ENCODE measurements around the gene PSEN2.
"Not testable (repeated sequence)": the region's sequence is repeated elsewhere in the genome, so short reads cannot be mapped to it uniquely, and the experiment has no call there.

PSEN2 gene

DNA sequence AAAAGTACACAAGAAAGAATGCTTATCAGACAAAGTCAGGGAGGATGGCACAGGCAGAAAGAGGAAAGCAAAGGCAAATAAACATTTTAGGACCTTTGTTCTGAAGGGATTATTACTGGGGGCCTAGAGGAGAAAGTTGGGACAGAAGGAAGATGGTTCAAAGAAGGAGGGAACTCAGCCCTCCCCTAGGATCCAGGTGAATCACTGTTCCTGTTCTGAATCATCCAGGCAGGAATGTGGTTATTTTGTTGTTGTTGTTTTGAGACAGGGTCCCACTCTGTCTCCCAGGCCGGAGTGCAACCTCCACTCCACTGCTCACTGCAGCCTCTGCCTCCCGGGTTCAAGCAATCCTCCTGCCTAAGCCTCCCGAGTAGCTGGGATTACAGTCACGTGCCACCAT, 38.5 kb upstream of the PSEN2 start:
- Histone ChIP-seq H3K9me3 (no peaks in the 10 kb centered on the region), H3K36me3 (no peaks in the 10 kb centered on the region)
- TF ChIP-seq, protein P1, sequence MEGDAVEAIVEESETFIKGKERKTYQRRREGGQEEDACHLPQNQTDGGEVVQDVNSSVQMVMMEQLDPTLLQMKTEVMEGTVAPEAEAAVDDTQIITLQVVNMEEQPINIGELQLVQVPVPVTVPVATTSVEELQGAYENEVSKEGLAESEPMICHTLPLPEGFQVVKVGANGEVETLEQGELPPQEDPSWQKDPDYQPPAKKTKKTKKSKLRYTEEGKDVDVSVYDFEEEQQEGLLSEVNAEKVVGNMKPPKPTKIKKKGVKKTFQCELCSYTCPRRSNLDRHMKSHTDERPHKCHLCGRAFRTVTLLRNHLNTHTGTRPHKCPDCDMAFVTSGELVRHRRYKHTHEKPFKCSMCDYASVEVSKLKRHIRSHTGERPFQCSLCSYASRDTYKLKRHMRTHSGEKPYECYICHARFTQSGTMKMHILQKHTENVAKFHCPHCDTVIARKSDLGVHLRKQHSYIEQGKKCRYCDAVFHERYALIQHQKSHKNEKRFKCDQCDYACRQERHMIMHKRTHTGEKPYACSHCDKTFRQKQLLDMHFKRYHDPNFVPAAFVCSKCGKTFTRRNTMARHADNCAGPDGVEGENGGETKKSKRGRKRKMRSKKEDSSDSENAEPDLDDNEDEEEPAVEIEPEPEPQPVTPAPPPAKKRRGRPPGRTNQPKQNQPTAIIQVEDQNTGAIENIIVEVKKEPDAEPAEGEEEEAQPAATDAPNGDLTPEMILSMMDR (IDR thresholded peaks at IDR 0.05): no peak

DNA sequence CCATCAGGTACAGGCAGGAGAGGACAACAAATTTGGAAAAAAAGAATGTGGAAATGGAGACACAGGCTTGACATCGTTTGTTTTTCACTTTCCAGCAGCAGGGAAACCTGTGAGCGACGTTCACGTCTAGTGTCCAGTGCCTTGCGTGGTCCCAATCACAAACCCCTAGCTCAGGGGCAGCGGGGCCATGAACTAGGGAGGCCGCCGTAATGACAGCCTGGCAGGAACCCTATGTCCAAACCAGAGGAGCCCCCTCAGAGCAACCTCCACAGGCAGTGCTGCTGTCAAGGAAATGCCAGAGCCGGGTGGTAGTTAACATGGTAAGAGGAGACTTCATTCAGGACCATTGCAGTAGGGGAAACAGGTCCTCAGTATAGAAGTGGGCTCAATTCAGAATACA, 37.8 kb upstream of the PSEN2 start:
- H3K9me3 ChIP-seq: no peaks in the 10 kb centered on the region
- no peak overlapping the region for H3K27ac ChIP-seq
- peaks cover 3% of the 10 kb centered on the region for H3K27me3 ChIP-seq
- no peaks in the 10 kb centered on the region for H3K36me3 ChIP-seq
- TF ChIP-seq, protein P1 (IDR thresholded peaks at IDR 0.05): no peak
- H3K4me3 ChIP-seq (ENCODE audit: low read depth in 1 of 2, low read length in 1 of 2): no peak overlapping the region
- peaks cover 4 to 7% of the 10 kb centered on the region in 2 experiments for H3K4me1 ChIP-seq (ENCODE audit: control insufficient read depth in 1 of 2, insufficient read depth in 1 of 2, low read depth in 1 of 2, low read length in 1 of 2)

More for the DNA sequence above, 38.5 kb upstream of the PSEN2 start:
- no peak overlapping the region for H3K4me3 ChIP-seq (ENCODE audit: low read depth in 1 of 2, low read length in 1 of 2)
- H3K4me1 ChIP-seq (ENCODE audit: control insufficient read depth in 1 of 2, insufficient read depth in 1 of 2, low read depth in 1 of 2, low read length in 1 of 2): peaks cover 5 to 9% of the 10 kb centered on the region in 2 experiments
- H3K27me3 ChIP-seq: peaks cover 3% of the 10 kb centered on the region
- H3K27ac ChIP-seq: no peak overlapping the region

DNA sequence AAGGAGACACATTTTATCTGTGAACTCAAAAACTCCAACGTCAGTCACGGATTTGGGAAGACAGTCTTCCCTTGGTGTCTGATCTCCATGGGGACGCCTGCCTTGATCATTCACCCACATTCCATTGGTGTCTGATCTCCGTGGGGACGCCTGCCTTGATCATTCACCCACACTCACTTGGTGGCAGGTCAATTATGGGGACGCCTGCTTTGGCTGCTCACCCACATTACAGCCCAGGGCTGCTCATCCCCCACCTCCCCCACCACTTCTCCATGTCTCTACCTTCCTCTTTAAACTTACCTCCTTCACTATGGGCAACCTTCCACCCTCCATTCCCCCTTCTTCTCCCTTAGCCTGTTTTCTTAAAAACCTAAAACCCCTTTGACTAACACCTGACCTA, 36.2 kb upstream of the PSEN2 start:
- not testable (repeated sequence) for H3K4me3 ChIP-seq (ENCODE audit: low read depth in 1 of 2, low read length in 1 of 2); H3K27me3 ChIP-seq; H3K36me3 ChIP-seq; H3K9me3 ChIP-seq; H3K27ac ChIP-seq; H3K4me1 ChIP-seq (ENCODE audit: control insufficient read depth in 1 of 2, insufficient read depth in 1 of 2, low read depth in 1 of 2, low read length in 1 of 2)

DNA sequence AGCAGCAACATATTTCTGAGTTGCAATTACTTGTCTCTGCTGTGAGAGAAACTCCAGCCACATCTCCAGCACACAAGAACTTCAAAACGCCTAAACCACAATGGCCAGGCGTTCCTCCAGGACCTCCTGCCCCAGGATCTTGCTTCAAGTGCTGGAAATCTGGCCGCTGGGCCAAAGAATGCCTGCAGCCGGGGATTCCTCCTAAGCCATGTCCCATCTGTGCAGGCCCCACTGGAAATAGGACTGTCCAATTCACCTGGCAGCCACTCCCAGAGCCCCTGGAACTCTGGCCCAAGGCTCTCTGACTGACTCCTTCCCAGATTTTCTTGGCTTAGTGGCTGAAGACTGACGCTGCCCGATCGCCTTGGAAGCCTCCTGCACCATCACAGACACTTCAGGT, 35.0 kb upstream of the PSEN2 start:
- H3K27me3 ChIP-seq; H3K4me3 ChIP-seq (ENCODE audit: low read depth in 1 of 2, low read length in 1 of 2); H3K27ac ChIP-seq; H3K9me3 ChIP-seq; H3K4me1 ChIP-seq (ENCODE audit: control insufficient read depth in 1 of 2, insufficient read depth in 1 of 2, low read depth in 1 of 2, low read length in 1 of 2); H3K36me3 ChIP-seq: not testable (repeated sequence)

DNA sequence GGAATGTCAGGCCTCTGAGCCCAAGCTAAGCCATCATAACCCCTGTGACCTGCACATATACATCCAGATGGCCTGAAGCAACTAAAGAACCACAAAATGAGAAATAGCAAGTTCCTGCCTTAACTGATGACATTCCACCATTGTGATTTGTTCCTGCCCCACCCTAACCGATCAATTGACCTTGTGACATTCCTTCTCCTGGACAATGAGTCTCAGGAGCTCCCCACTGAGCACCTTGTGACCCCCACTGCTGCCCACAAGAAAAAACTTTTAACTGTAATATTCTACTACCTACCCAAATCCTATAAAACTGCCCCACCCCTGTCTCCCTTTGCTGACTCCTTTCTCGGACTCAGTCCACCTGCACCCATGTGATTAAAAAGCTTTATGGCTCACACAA, 32.5 kb upstream of the PSEN2 start:
- H3K4me3 ChIP-seq (ENCODE audit: low read depth in 1 of 2, low read length in 1 of 2); H3K9me3 ChIP-seq; H3K27me3 ChIP-seq; H3K27ac ChIP-seq; H3K4me1 ChIP-seq (ENCODE audit: control insufficient read depth in 1 of 2, insufficient read depth in 1 of 2, low read depth in 1 of 2, low read length in 1 of 2); H3K36me3 ChIP-seq: not testable (repeated sequence)

DNA sequence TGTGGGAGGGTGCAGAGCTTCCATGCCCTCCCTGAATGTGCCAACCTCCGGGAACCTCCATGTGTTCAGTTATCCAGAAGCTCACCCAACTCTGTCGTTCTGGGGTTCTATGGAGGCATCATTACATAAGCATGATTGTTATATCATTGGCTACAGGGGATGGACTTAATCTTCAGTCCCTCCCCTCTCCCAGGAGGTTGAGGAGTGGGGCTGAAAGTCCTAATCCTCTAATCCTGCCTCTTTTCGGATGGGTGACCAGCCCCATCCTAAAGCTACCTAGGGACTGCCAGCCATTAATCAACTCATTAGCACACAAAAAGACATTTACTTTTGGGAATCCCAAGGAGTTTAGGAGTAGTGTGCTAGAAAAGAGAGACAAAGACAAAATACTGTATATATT, 32.0 kb upstream of the PSEN2 start:
- Histone ChIP-seq H3K27me3 (no peaks in the 10 kb centered on the region), H3K27ac (no peak overlapping the region), H3K9me3 (no peaks in the 10 kb centered on the region), H3K4me1 (ENCODE audit: control insufficient read depth in 1 of 2, insufficient read depth in 1 of 2, low read depth in 1 of 2, low read length in 1 of 2) (no peaks in the 10 kb centered on the region), H3K36me3 (no peaks in the 10 kb centered on the region), H3K4me3 (ENCODE audit: low read depth in 1 of 2, low read length in 1 of 2) (no peak overlapping the region)
- TF ChIP-seq, protein P1 (IDR thresholded peaks at IDR 0.05): no peak

DNA sequence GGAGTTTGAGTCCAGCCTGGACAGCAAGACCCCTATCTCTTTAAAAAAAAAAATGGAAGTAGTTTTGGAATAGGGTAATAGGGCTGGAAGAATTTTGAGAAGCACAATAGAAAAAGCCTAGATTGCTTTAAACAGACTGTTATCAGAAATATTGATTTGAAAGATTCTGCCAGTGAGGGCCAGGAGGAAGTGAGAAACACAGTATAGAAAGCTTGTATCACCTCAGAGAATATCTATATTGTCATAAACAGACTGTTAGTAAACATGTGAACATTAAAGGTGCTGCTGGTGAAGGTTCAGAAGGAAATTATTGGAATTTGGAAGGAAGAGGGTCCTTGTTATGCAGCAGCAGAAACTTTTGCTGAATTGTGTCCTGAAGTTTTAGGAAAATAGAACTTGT, 24.8 kb upstream of the PSEN2 start:
- no peak overlapping the region for H3K27ac ChIP-seq
- H3K27me3 ChIP-seq: no peaks in the 10 kb centered on the region
- TF ChIP-seq, protein P1 (IDR thresholded peaks at IDR 0.05): no peak
- no peaks in the 10 kb centered on the region for H3K4me1 ChIP-seq (ENCODE audit: control insufficient read depth in 1 of 2, insufficient read depth in 1 of 2, low read depth in 1 of 2, low read length in 1 of 2)
- no peaks in the 10 kb centered on the region for H3K9me3 ChIP-seq
- H3K4me3 ChIP-seq (ENCODE audit: low read depth in 1 of 2, low read length in 1 of 2): no peak overlapping the region
- H3K36me3 ChIP-seq: no peaks in the 10 kb centered on the region

Measured in neutrophil (primary cell).